ENCODE measurements around the gene SH3PXD2A.

DNA sequence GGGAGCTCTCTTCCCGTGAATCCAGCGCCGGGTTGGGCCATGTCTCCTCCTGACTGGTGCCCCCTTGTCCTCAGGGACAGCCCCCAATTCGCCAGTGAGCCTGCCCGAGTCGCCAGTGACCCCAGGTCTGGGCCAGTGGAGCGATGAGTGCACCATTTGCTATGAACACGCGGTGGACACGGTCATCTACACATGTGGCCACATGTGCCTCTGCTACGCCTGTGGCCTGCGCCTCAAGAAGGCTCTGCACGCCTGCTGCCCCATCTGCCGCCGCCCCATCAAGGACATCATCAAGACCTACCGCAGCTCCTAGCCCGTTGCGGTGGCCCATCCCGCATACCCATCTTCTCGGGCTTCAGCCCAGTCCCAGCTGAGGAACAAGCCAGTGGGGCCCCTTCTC is 265.3 kb downstream of the SH3PXD2A start:
- no peak for TF ChIP-seq POLR2A (IDR thresholded peaks at IDR 0.05)
- TF ChIP-seq, protein P1, sequence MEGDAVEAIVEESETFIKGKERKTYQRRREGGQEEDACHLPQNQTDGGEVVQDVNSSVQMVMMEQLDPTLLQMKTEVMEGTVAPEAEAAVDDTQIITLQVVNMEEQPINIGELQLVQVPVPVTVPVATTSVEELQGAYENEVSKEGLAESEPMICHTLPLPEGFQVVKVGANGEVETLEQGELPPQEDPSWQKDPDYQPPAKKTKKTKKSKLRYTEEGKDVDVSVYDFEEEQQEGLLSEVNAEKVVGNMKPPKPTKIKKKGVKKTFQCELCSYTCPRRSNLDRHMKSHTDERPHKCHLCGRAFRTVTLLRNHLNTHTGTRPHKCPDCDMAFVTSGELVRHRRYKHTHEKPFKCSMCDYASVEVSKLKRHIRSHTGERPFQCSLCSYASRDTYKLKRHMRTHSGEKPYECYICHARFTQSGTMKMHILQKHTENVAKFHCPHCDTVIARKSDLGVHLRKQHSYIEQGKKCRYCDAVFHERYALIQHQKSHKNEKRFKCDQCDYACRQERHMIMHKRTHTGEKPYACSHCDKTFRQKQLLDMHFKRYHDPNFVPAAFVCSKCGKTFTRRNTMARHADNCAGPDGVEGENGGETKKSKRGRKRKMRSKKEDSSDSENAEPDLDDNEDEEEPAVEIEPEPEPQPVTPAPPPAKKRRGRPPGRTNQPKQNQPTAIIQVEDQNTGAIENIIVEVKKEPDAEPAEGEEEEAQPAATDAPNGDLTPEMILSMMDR (IDR thresholded peaks at IDR 0.05), result no peak
